Measurements from ENCODE around the gene ABCC1.

Gene ABCC1

DNA sequence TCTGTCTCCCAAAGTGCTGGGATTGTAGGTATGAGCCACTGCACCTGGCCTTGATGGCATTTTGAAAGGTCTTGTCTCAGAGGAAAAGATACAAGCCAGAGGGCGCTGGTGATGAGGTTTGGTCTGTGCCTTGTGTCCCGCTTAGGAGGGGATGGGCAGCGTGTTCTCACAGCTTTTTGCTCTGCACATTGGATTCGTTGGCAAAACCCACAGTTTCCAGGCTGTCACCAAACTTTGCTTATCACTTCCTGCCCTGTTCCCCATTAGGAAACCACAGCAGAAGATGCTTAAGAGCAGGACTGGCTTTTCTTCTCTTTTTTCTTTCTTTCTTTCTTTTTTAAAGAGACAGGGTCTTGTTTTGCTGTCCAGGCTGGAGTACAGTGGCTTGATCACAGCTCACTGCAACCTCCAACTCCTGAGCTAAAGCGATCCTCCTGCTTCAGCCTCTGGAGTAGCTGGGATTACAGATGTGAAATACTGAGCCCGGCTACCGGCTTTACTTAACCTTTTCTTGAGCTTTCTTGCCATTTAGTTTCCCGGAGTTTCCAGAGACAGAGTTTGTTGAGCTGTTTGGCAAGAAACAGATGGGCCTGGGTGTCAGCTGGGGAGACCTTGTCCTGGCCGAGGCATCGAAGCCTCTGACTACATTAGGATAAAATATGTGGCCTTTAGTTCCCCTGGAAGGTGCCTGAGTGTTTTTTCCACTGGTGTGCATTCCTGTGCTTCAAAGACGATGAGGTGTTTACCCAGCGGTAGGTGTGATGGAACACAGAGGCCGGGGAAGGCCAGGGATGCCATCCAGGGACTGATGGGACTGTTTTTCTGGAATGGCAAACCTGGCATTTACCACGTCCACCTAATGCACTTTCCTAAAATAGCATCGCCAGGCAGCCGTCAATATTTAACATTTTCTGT lies 112.9 kb downstream of the ABCC1 start:
- peak overlapping the region in 2 of 21 experiments; percentile 18 to 51 for H3K27ac ChIP-seq
- no peak overlapping the region for H3K4me3 ChIP-seq

DNA sequence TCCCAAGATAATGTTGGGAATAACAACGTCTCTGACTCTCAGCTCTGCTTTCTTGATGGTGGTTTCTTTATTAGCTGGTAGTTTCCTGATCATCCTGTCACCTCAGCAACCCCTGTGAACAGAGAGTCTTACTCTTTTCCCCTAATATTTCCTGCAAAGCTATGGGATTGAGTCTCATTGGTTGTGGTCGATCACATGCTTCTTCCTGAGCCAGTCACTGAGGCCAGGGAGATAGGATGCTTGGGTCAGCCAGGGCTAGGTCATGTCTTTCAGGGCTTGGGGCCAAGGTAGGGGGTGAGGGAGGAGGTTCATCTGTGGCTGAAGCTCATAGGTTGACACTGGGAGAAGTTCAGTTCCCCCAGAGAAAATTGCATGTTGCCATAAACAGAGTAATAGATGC lies 114.3 kb downstream of the ABCC1 start:
- Histone ChIP-seq H3K4me3 (no peak overlapping the region), H3K27ac (no peak overlapping the region)

DNA sequence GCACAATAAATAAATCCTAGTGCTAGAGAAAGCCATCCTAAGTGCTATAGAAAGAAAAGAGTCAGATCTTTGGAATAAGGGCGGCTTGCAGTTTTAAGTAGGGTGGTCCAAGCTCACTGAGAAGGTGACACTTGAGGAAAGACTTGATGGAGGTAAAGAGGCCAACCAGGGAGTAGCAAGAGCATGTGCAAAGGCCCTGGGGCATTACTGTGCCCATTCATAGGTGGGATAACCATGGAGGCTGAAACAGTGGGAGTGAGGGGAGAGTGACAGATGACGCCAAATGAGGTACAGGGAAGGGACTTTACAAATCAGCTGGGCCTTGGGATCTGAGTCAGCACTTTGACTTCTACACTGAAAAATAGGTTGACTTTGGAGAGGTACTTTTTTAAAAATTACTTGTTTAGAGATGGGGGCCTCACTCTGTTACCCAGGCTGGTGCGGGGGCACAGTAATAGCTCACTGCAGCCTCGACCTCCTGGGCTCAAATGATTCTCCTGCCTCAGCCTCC lies 115.5 kb downstream of the ABCC1 start:
- no peak overlapping the region for H3K27ac ChIP-seq

DNA sequence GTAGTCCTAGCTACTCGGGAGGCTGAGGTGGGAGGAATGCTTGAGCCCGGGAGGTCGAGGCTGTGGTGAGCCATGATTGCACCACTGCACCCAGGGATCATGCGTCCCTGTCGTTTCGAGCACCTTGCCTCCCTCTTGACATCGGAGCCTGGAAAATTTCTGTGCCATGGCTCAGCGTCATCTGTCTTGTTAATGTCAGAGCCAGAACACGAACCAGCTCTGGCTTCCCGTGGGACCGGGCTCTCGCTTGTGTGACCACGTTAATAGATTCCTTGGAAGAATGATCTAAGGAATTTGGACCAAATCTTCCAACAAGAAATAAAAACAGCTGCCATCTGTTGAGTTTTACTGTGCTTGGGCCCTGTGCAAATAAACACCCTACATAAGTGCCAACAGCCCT lies 117.7 kb downstream of the ABCC1 start:
- peak overlapping the region in 1 of 21 experiments; percentile 50 for H3K27ac ChIP-seq
- H3K4me3 ChIP-seq = no peak overlapping the region

More for the DNA sequence above, 115.5 kb downstream of the ABCC1 start:
- no peak overlapping the region for H3K4me3 ChIP-seq

DNA sequence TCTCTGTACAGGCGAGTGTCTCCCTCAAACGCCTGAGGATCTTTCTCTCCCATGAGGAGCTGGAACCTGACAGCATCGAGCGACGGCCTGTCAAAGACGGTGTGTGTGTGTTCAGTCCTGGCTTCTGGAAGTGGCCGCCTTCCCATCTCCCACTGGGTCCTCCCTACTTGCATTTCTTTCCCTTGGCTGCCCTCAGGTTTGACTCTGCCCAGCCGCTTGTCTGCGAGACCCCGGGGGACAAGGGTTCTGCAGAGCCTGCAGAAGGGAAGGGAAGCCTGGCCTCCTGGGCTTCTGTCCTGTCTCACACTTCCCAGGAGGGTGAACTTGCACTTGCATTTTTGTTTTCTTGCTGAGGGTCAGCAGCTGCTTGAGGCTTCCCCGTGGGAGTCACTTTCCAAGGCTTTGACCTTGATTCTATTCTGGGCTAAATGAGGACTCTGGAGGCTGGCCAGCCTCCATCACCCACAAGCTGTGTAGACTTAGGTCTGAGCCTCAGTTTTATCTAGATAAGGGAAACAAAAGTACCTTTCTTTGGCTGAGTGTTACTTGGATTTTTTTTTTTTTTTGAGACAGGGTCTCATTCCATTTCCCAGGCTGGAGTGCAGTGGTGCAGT lies 122.3 kb downstream of the ABCC1 start:
- H3K27ac ChIP-seq = no peak overlapping the region
- H3K4me3 ChIP-seq = no peak overlapping the region

DNA sequence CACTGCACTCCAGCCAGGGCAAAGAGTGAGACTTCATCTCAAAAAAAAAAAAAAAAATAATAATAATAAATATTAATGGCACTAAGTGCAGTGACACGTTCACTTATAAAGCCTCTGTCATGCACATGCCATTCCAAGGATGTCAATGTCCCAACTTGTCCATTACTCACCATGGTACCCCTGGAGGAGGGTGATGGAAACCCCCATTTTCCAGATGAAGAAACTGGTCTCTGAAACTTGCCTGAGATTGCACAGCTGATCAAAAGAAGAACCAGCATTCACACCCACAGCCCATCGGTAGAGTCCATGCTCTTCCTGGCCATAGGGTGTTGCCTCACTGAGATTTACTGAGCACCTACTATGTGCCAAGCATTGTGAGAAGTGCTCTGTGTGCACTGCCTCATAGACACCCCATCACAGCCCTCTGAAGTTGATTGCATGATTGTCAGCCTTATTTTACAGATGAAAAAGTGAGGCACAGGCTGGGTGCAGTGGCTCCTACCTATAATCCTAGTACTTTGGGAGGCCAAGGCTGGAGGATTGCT lies 123.7 kb downstream of the ABCC1 start:
- H3K4me3 ChIP-seq = no peak overlapping the region
- no peak overlapping the region for H3K27ac ChIP-seq

DNA sequence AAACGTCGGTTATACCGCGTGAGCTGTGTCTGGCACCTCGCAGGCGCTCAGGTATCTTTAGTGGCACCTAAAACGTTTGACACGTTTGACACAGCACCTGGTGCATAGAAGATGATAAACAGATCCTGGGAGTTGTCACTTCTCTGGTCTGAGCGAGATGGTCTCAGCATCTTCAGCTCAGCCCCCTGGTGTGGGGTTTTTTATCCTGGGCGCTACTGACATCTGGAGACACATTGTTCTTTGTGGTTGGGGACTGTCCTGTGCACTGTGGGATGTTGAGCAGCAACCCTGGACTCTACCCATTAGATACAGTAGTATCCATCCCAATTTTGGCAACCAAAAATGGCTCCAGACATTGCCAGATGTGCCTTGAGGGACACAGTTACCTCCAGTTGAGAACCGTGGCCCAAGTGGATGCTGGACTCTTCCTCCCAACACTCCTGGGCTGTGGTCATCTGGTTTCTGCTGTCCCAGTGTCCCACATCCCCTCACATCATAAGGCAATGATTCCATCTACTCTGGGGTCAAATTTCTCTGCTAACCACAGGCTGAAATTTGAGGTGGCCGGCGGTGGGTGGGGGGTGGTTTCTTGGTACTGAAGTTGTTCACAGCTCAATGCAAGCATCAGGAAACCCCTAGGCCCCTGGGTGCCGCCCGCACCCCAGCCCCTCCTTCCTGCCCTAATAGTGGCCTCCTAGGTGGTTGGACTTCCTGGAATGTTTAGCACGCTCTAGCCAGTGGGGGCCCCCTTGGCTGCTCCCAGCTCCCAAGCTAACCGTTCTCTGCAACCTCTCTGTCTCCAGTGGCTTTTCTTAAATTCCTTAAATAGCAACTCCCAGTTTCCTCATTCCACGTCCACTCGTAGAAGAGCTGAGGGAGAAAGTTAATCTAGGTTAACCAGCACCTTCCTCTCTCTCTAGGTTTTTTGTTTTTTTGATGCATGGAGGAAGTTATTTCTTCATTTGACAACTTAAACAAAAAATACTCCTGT lies 124.8 kb downstream of the ABCC1 start:
- Histone ChIP-seq H3K4me3 (no peak overlapping the region), H3K27ac (peak overlapping the region in 6 of 21 experiments; percentile 0 to 67 (median 16))

DNA sequence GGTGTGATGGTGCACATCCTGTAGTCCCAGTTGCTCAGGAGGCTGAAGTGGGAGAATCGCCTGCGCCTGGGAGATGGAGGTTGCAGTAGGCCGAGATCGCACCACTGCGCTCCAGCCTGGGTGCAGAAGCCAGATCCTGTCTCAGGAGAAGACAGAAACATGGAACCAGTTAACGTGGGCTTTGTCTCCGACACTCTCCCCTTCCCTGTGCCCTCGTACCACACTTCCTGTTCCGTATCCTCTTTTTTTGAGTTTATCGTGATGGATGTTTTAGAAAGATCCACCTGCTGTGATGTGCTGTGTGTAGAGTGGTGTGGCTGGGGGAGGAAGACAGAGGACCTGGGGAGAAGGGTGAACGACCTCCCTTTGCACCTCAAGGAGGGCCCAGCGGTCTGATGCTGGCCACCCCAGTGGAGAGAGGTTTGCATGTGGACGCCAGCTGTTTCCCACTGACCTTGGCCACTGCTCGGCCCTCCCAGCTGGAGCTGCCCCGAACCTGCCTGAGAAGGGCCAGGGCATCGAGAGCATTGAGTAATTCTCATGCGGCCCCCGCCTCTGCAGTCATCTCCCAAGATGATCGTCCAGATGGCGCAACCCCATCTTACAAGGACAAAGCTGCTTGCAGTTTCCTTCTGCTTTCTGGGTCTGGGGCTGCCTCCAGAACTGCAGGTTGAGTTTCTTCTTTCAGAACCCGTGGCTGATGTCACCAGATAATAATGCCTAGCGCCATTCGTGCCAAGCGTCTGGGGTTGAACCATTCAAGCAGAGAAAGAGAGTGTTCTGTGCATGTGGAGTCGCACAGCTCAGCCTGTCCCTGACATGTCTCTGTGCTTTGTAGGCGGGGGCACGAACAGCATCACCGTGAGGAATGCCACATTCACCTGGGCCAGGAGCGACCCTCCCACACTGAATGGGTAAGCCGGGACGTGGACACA lies 126.3 kb downstream of the ABCC1 start:
- Histone ChIP-seq H3K27ac (peak overlapping the region in 5 of 21 experiments; percentile 5 to 34 (median 17)), H3K4me3 (no peak overlapping the region)

DNA sequence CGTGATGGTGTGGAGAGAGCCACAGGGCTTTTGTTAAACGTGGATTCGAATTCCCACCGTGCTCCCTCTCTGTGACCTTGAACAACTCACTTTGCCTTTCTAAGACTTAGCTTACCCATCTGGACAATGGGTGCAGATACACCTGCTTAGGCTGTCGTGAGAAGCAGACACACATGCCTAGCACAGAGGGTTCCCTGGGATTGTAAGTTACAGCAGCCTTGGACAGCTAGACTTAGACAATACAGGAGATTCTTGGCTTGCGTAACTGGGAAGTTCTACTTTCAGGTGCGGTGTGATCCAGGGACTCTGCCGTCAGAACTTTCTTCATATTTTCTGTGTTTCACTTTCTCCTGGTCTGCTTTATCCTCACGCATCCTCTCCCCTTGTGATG lies 127.0 kb downstream of the ABCC1 start:
- no peak overlapping the region for H3K4me3 ChIP-seq
- peak overlapping the region in 1 of 21 experiments; percentile 17 for H3K27ac ChIP-seq

DNA sequence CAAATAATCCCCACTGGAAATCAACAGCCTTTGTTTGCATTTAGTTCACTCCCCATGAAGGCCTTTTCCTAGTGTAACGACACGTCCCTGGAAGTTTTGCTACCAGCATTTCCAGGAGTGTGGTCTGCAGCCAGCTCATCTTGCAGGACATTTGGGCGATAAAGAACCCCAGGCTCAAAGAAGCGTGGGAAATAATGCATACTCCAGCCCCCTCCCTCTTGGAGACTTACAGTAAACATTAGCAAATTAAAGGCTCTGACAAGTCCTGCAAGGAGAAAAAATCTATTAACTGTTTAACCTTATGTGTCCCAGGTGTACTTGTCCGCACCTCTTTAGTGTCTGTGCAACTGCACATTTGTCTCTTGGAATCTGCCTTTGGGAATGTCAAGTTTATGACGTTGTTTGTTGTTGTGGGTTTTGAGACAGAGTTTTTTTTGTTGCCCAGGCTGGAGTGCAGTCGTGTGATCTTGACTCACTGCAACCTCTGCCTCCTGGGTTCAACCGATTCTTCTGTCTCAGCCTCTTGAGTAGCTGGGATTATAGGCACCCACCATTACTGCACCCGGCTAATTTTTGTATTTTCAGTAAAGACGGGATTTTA lies 131.1 kb downstream of the ABCC1 start:
- Histone ChIP-seq H3K27ac (no peak overlapping the region), H3K4me3 (no peak overlapping the region)

DNA sequence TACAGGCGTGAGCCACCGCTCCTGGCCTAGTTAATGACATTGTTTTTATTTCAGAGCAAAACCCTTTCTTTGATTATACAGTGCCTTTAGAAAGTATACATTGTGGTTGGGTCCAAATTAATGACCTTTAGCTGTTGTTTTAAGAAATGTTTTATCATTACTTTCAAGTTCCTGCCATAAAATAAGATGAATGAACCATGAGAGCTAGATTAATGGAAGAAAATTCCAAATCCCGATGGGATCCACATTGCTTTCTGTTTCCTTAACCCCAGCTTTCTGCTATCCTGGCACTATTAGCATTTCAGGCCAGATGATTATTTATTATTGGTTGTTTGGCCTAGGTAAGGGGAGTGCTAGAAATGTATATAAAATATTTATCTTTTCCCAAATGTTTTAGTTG lies 131.7 kb downstream of the ABCC1 start:
- no peak overlapping the region for H3K27ac ChIP-seq
- H3K4me3 ChIP-seq = no peak overlapping the region

DNA sequence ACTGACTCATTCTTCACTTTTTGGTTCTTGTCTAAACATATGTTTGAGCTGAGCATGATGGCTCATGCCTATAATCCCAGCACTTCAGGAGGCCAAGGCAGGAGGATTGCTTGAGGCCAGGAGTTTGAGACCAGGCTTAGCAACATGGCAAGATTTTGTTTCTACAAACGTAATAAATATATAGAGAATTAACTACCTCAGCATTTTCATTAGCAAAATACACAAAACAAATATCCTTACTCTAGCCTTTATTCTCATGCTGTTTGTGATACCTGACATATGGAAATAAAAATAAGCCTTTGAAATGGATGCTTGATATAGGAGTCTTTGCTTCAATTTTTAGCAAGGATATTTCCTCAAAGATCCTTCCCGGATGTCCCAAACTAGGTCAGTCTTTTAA lies 132.8 kb downstream of the ABCC1 start:
- Histone ChIP-seq H3K27ac (no peak overlapping the region), H3K4me3 (no peak overlapping the region)

DNA sequence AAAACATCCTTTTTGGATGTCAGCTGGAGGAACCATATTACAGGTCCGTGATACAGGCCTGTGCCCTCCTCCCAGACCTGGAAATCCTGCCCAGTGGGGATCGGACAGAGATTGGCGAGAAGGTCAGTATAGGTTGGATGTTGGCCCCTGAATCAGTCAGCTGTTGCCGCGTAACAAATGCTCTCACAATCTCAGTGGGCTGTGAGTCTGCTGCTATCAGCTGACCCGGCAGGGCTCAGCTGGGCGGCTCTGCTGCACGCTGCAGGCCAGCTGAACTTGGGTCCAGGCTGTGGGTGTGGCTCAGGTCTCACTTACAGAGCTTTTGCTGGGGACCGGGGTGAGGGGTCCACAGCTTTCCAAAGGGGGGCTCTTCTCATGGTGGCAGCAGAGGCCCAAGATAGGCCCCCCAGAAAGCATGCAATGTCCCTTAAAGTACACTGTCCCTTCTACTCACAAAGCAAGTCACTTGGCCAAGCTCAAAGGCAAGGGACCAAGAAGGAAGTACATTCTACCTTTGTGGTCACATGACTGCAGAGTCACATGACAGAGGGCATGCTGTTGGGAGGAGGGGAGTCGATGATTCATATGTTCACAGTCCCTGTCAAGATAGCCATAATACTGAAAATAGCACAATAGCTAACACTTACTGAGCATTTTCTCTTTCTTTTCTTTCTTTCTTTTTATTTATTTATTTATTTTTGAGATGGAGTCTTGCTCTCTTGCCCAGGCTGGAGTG lies 134.2 kb downstream of the ABCC1 start:
- no peak overlapping the region for H3K4me3 ChIP-seq
- H3K27ac ChIP-seq = no peak overlapping the region

DNA sequence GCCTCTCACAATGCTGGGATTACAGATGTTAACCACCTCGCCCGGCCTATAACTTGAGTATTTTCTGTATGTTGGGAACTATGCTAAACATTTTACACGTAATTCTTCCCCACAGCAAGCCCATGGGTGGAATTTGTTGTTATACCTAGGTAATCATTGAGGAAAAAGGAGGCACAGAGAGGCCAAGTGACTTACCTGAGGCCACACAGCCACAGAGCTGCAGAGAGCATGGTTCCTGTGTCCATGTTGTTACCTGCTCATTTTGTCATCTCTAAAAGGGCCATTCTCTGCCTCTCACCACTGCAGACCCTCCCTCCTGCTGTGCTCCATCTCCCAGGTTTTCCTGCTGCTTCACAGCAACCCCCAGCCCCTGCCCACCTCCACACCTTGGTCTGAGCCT lies 135.5 kb downstream of the ABCC1 start:
- Histone ChIP-seq H3K27ac (no peak overlapping the region), H3K4me3 (no peak overlapping the region)

DNA sequence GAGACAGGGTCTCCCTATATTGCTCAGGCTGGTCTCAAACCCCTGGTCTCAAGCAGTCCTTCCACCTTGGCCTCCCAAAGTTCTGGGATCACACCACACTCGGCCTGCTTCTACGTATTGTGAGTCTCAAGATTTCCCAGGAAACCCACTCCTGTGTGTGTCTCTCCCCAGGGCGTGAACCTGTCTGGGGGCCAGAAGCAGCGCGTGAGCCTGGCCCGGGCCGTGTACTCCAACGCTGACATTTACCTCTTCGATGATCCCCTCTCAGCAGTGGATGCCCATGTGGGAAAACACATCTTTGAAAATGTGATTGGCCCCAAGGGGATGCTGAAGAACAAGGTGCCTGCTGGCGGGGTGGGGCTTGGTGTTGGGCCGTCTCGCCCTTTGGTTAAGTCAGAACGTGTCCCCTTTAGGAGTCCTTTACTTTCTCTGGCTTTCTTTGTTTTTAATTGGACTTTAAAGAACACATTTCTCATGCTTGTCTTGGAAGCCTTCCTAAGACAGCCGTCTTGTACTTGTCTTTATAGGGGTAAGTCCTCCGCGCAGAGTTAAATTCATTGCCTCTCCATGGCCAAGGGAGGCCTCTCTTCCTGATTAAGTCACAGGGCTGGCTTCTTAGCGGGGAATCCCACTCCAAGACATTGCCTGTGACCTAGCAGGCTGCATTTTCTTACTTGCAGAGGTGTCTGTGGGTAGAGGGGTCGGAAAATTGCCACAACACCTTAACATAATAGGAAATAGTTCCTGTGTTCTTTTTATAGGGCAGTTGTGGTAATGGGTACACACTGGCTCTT lies 137.4 kb downstream of the ABCC1 start:
- Histone ChIP-seq H3K27ac (no peak overlapping the region), H3K4me3 (no peak overlapping the region)

DNA sequence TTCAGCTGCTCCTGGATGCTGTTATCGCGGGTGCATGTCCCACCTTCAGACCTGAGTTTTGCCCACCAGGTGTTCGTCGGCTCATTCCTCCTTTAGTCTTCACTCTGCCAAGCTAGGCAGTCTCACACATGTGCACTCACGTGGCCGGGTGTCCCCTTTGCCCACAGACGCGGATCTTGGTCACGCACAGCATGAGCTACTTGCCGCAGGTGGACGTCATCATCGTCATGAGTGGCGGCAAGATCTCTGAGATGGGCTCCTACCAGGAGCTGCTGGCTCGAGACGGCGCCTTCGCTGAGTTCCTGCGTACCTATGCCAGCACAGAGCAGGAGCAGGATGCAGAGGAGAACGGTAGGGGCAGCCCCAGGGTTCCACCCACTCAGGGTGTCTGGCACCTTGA lies 140.8 kb downstream of the ABCC1 start:
- Histone ChIP-seq H3K27ac (no peak overlapping the region), H3K4me3 (no peak overlapping the region)

All from skin epidermis (tissue), 12 donors.